Skin epidermis (tissue), 12 donors: ENCODE results near the gene CDA.
A peak's percentile ranks its signal among the peaks of the same experiment; 100 is the strongest.

Source experiments
- H3K27ac ChIP-seq, 21 experiments: fragments of 200-600 bp; sonication (generic) in 11 of 21; one replicate each; pipeline ENCODE4 v1.5.0; 2020; ENCODE audit warnings: mild to moderate bottlenecking in 3 of 21, inconsistent platforms in 2 of 21, moderate library complexity in 2 of 21
- H3K4me3 ChIP-seq, 7 experiments: fragments of 200-600 bp; sonication (generic) in 2 of 7; one replicate each; pipeline ENCODE4 v1.5.0; 2020; ENCODE audit warnings: inconsistent platforms in 2 of 7, mild to moderate bottlenecking in 2 of 7, moderate library complexity in 1 of 7

CDA gene

DNA sequence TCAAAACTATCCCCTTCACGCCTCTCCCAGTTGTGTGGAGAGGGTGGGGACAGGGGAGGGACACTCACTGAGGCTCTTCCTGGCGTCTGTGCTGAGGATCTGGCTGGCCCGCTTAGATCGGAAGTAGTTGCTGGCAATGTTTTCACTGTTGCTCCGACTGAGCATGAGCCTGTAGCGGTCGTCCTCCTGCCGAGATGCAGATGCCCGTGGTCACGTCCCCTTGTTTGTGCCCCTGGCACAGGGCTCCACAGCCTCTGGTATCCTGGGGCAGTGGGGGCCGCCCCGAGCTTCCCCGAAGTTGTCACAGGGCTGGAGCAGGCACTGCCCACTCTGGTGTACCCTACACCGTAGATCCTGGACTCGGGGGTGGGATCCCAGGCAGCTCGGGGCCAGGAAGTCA, 77.2 kb downstream of the CDA start:
- H3K27ac ChIP-seq, result peak overlapping the region in 1 of 21 experiments; percentile 25
- H3K4me3 ChIP-seq, result no peak overlapping the region

DNA sequence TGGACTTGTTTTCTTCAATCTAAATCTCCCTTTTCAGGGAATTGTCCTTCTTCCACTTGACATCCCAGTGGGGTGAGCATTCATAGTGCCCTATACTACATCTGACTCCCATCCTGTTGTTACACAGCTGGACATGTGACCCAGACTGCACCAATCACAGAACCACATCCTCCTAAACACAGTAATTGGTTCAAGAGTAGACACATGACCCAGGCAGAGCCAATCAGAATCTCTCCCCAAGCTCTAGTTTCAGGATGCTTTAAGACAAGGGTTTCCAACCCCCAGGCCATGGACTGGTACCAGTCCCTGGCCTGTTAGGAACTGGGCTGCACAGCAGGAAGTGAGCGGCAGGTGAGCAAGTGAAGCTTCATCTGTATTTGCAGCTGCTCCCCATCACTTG, 77.9 kb downstream of the CDA start:
- no peak overlapping the region for H3K27ac ChIP-seq

More for the DNA sequence above, 77.9 kb downstream of the CDA start:
- H3K4me3 ChIP-seq, result no peak overlapping the region
